Bronchial epithelial cell (primary cell): ENCODE data around the gene C1orf21. TPM values are rescaled to one million over a fixed set of nuclear protein-coding genes. Genes with fewer than 3 reads are reported as not detected.
A peak's percentile ranks its signal among the peaks of the same experiment; 100 is the strongest.

ENCODE experiments used
- DNase-seq: peaks from one replicate; pipeline ENCODE4 v3.0.0-alpha.2; 2010; ENCODE audit warnings: low read depth
- FAIRE-seq: peaks from 2 replicates; lab custom pipeline; 2011; peaks lifted over from hg19 to GRCh38; lab: Jason Lieb, UNC
- H3K27me3 ChIP-seq: 2 replicates; pipeline ENCODE4 v1.5.1; 2011; ENCODE audit warnings: low read length; ENCODE audit not compliant: control insufficient read depth, insufficient read depth
- H3K36me3 ChIP-seq: 2 replicates; pipeline ENCODE4 v1.5.1; 2011; ENCODE audit warnings: low read length; ENCODE audit not compliant: control insufficient read depth, insufficient read depth
- H3K4me3 ChIP-seq: 2 replicates; pipeline ENCODE4 v1.5.1; 2011; ENCODE audit warnings: mild to moderate bottlenecking, low read depth, low read length, control low read depth
- CTCF ChIP-seq: IDR thresholded peaks from 2 replicates; pipeline ENCODE4 v1.5.1; 2011; ENCODE audit warnings: mild to moderate bottlenecking, moderate library complexity, low read length, control low read depth, inconsistent platforms; ENCODE audit not compliant: insufficient read depth, severe bottlenecking
- total RNA-seq: library from RNA; depleted of rRNA; stranded (reverse); fragments of >200 nt; gene quantifications from 2 replicates; pipeline ENCODE4 v1.2.1, GENCODE V29; 2014

C1orf21 gene
- total RNA-seq, 1 donor from 2014 or later, result 10.3 TPM

DNA sequence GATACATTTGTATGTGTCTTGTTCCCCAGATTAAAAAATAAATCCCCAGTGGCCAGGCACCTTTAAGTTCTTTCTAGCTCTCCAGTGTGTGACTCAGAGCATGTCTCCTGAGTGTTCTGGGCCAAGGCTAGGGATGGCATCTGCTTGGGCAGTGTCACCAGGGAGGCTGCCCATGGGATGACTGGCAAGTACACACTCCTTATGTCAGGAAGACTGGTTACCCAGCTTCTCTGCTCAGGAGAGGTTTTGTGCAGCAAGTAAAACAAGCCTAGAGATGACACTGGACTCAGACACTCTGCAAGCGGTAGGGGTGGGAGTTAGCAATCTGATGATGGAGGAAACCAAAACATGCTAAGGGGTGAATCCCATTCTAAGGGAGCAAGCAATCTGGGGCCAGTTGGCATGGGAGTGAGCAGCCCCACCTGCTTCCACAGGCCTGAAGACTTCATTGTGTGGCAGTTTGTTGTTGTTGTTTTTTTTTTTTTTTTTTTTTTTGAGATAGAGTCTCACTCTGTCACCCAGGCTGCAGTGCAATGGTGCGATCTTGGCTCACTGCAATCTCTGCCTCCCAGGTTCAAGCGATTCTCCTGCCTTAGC is 230.7 kb downstream of the C1orf21 start:
- Histone ChIP-seq H3K36me3 (no peaks in the 10 kb centered on the region), H3K4me3 (no peak overlapping the region), H3K27me3 (no peaks in the 10 kb centered on the region)
- no peak for DNase-seq
- FAIRE-seq, result peak; percentile 58
- no peak for TF ChIP-seq CTCF

DNA sequence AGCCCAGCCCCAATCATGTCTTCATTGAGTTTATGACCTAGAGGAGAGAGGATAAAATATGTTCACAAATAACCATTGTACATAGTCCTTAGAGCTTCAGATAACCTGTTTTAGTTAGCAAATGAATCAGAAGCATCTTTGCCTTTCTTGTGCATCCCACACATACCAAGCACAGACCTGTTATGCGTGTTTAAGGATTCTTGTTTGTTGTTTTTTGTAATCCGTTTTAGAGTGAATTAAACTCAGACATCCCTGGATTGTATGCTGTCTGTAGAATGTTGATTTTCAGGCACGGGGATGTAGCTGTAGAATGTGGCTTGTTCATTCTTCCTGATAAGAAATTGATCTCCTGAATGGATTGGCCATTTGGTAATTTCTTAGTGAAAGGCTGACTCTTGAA is 232.0 kb downstream of the C1orf21 start:
- H3K36me3 ChIP-seq, result no peaks in the 10 kb centered on the region
- no peak for FAIRE-seq
- TF ChIP-seq CTCF, result no peak
- H3K27me3 ChIP-seq, result no peaks in the 10 kb centered on the region
- no peak for DNase-seq
- no peak overlapping the region for H3K4me3 ChIP-seq

DNA sequence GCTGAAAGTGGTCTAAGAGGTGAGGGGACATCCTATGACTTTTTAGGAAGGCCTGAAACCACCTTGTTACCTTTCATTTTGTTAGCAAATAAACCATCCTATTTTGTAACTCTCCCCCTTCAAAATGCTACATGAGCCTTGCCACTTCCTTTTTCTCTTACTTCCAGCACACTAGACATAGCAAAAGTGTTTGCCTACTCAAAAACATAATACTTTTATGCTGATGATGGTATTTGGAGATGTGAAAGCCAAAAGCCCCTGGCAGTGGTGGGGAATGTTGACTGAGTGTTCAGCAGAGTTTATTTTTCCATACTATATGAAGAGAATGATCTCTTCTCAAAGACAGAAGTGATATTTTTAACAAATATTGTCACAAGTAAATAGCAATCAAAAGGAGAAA is 233.6 kb downstream of the C1orf21 start:
- no peak for FAIRE-seq
- TF ChIP-seq CTCF, result no peak
- no peaks in the 10 kb centered on the region for H3K36me3 ChIP-seq

DNA sequence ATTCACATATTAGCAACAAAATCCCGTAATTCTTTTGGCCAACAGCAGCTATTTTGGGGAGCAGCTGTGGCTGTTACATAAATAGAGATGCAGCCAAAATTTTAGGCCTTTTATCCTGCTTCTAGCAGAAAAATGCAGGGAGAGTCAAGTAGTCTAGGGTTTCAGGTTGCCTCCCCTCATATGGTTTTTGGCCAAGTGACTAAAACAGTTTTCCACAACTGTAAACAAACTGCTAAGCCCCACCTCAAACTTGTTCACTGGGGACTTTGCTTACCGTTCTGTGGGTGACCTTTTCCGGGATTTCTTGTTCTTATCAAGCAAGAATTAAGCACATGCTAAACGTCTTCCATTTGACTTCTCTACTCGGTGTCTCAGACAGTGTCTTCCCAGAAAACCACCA is 234.4 kb downstream of the C1orf21 start:
- no peak for TF ChIP-seq CTCF
- FAIRE-seq, result no peak
- no peak for DNase-seq

More for the DNA sequence above, 233.6 kb downstream of the C1orf21 start:
- no peaks in the 10 kb centered on the region for H3K27me3 ChIP-seq
- DNase-seq, result no peak
- H3K4me3 ChIP-seq, result no peak overlapping the region

GRCh38 chr1:184622136-184622823 is 235.5 kb downstream of the C1orf21 start:
- FAIRE-seq, result peak; percentile 28
- TF ChIP-seq CTCF, result no peak
- no peak for DNase-seq

More for the DNA sequence above, 234.4 kb downstream of the C1orf21 start:
- no peaks in the 10 kb centered on the region for H3K27me3 ChIP-seq
- no peaks in the 10 kb centered on the region for H3K36me3 ChIP-seq
- no peak overlapping the region for H3K4me3 ChIP-seq

More at GRCh38 chr1:184622136-184622823, 235.5 kb downstream of the C1orf21 start:
- Histone ChIP-seq H3K27me3 (no peaks in the 10 kb centered on the region), H3K36me3 (no peaks in the 10 kb centered on the region), H3K4me3 (no peak overlapping the region)
